ENCODE measurements around the gene CDA.
"Not testable (repeated sequence)": the region's sequence is repeated elsewhere in the genome, so short reads cannot be mapped to it uniquely, and the experiment has no call there.

The CDA gene

DNA sequence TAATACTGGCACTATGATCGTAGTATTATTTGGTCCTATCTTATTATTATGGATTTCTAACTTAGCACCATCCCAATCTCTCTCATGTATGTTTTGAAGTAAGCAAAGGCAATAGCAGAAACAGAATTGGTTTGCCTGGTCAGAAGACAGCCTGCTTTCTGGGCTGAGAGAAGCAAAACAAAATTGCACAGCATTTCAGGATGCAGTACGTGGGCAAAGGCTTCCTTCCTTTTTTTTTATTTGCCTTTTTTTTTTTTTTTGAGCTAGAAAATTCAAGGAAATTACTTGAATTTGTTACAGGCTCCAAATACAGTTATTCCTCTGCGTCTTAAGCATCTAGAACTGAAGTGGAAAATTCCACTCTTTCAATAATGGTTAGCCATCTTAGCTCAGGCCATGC lies 8.8 kb downstream of the CDA start:
- no peak for FAIRE-seq
- TF ChIP-seq POLR2A (IDR thresholded peaks at IDR 0.05; ENCODE audit: low read depth, low read length), result no peak
- DNase-seq (ENCODE audit: insufficient read length, low spot score), result no peak

DNA sequence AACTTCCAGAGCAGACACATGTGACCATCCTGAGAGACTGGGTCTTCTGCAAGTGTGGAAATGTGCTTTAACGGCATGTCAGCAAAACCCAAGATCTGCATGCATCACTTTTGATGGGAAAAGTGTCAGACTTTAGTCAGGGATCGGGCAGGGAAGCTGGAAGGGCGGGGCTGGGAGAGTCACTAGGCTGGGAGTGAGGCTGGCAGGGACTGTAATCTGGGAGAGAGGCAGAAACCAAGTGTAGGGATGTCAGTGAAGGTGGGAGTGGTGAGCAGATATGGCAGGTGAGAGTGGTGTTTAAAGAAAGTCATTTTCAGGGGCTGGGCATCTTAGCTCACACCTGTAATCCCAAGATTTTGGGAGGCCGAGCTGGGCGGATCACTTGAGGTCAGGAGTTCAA lies 11.3 kb downstream of the CDA start:
- DNase-seq (ENCODE audit: insufficient read length, low spot score) (no peak), FAIRE-seq (no peak)
- TF ChIP-seq POLR2A (IDR thresholded peaks at IDR 0.05; ENCODE audit: low read depth, low read length), result no peak

DNA sequence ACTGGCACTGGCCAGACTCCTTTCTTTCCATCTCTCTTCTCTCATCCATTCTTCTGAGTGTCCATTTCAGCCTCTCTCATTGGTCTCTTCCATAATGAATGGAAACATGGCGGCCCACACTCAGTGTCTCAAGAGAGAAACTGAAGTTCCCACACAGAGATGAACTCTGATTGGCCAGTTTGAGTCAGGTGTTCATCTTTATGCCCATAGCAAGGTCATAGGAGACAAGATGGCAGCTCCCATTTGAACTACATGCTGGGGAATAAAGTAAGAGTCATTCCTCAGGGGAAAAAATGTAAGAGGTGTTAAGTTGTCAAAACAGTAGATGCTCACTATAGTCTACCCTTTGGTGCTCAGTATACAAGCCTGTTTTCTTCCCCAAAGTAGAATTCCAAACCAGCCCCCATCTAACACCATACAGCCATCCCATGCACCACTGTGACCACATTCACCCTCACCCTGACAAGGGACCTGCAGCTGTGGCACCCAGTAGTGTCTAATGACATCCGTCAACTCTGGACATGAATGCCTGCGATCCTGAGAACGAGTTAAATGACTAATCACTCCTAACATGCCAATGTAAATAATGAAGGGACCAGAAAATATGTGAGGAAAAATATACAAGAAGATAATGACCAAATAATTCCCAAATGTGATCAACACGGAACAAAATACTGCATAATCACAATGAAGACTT lies 12.4 kb downstream of the CDA start:
- DNase-seq (ENCODE audit: insufficient read length, low spot score), result no peak
- no peak for FAIRE-seq
- TF ChIP-seq POLR2A (IDR thresholded peaks at IDR 0.05; ENCODE audit: low read depth, low read length), result no peak

DNA sequence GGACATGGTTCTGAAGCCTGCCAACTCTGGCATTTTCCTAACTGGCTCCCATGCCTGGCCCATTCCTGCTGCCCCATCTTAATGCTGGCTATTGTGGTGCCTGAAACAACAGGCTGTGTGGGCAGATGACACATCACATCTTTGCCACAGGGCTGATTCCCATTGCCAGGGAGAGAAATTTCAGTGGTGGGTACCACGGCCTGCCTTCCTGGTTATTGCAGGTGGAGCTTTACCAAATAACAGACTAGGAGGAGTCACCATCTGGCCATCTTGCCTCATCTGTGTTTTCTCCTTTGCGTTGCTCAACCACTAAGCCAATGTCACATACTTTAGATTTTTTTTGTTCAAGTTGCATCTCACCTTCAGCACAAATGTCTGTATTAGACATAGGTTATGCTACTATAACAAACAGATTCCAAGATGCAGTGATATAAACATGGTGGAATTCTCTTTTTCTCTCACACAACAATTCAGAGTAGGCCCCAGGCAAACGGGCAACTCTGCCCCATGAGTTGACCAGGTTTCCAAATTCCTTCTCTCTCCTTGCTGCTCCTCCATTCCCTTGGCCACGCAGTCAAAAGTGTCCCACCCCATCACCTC lies 14.1 kb downstream of the CDA start:
- DNase-seq (ENCODE audit: insufficient read length, low spot score) (no peak), FAIRE-seq (no peak)
- no peak for TF ChIP-seq POLR2A (IDR thresholded peaks at IDR 0.05; ENCODE audit: low read depth, low read length)

DNA sequence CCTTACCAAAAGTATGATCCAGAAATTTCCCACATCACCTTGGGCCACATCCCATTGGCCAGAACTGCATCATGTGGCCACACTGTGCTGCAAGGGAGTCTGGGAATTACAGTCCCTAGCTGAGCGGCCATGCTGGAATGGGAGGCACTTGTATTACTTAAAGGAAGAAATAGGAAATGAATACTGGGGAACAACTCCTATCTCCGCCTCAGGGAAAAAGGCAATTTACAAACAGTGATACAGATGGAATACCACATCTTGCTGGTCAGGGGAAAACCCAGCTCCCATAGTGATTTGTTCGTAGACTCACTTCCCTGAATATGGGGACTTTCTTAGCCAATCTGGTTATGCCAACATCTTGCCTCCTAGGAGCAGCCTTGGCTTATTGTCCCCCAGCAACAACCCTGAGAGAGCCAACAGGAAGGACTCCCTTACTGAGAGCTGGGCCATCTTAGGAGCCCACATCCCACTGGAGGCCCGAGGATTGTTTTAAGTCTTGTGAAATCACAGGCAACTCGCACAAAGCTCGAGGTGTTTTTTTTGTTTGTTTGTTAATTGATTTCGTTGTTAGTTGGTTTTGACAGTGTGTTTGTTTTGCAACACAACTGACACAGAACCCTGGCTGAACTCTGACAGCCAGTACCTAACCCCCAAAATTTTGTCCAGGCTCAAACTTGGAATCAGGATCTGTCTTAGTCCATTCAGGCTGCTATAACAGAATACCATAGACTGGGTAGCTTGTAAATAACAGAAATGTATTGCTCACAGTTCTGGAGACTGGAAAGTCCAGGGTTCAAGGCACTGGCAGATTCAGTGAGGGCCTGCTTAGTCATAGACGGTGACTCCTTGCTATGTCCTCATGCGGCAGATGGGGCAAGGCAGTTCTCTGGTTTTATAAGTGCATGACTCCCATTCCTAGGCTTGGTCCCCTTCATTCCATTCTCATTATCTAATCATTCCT lies 14.9 kb downstream of the CDA start:
- peak; percentile 74 for FAIRE-seq
- DNase-seq (ENCODE audit: insufficient read length, low spot score), result peak; percentile 47
- TF ChIP-seq POLR2A (IDR thresholded peaks at IDR 0.05; ENCODE audit: low read depth, low read length), result no peak

DNA sequence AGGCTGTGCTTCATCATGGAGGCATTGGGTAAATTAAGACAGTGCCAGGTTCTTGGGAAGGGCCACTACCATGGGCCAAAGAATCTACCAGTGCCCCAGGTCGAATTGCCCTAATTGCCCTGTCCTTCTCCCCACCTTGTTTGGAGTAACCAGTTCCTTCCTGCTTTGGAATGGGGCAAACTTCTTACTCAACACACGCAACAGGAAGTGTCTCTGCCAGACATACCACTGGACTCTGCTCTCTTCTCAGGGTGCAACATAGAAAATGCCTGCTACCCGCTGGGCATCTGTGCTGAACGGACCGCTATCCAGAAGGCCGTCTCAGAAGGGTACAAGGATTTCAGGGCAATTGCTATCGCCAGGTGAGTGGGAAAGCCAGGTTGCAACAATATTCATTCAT lies 15.8 kb downstream of the CDA start:
- TF ChIP-seq POLR2A (IDR thresholded peaks at IDR 0.05; ENCODE audit: low read depth, low read length), result no peak
- DNase-seq (ENCODE audit: insufficient read length, low spot score) (no peak), FAIRE-seq (no peak)

DNA sequence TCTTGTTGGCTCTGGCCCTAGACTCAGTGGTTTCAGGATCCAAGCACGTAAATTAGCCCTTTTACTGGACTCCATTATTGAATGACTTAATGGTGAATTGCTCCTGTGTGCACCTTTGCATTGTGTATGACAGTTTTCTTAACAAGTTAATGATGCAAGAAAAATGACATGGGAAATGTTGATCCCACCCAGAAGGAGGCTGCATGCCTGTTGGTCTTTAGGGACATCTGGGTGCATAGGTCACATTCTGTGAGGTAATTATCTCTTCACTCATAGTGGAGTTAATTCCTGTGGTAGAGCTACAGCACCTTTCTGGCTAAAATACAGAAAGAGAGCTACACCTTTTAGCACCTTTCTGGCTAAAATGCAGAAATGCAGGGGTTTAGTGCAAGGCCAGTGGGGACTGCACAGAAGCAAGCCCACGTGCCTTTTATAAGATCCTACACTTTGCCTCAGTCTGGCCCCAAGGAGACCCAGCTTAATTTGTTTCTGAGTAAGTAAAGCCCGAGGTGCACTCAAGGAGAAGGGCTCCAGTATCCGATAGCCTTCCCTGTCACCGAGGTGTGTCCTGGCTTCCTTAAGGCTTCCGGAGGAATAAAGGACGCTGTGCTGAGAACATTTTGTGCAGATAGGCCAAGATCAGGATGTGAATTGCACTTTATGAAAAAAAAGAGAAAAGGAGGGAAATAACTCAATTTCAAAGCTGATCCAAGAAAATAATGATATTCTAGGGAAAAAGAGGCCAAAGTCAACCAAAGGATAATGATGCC lies 18.1 kb downstream of the CDA start:
- not testable (repeated sequence) for FAIRE-seq; DNase-seq (ENCODE audit: insufficient read length, low spot score)

DNA sequence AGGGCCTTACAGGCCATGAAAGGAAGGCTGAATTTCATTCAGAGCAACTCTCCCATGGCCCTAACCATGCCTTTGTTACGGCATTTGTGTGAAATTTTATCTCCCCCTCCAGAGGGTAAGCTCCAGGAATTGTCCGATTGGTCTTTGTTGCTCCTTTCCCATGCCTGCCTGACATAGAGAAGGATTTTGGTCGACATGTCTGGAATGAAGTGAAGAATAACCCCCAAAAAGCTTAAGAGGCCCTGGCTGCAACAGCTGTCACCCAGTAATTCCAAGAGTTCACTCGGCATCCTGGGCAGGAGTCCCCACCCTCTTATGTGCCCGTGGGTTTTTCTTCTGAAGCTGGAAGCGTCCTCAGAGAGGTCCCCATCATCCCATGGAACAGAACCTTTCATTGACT lies 20.6 kb downstream of the CDA start:
- no peak for DNase-seq (ENCODE audit: insufficient read length, low spot score)
- FAIRE-seq, result no peak
- no peak for TF ChIP-seq POLR2A (IDR thresholded peaks at IDR 0.05; ENCODE audit: low read depth, low read length)

DNA sequence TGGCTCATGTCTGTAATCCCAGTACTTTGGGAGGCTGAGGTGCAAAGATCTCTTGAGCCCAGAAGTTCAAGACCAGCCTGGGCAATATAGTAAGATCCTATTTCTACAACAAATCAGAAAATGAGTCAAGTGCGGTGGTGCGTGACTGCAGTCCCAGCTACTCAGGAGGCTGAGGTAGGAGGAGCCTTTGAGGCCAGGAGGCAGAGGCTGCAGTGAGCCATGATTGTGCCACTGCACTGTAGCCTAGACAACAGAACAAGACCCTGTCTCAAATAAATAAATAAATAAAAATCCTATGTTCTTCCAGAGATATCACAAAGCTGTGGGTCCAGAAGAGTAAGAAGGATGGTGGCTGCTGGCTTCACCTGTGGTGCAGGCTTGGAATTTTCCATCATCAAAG lies 22.1 kb downstream of the CDA start:
- no peak for TF ChIP-seq POLR2A (IDR thresholded peaks at IDR 0.05; ENCODE audit: low read depth, low read length)
- no peak for FAIRE-seq
- no peak for DNase-seq (ENCODE audit: insufficient read length, low spot score)

DNA sequence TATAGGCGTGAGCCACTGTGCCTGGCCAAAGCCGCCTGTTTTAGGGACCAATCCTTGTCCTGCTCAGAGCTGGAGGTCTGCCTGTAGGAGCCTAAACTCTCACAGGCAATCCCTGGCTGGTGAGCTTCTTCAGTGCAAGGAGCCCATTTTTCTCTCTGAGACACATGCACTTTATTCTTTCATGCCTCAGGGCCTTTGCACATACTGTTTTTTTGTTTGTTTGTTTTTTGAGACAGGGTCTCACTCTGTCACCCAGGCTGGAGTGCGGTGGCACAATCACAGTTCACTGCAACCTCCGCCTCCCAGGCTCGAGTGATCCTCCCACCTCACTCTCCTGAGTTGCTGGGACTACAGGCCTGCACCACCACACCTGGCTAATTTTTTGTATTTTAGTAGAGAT lies 22.8 kb downstream of the CDA start:
- no peak for DNase-seq (ENCODE audit: insufficient read length, low spot score)
- TF ChIP-seq POLR2A (IDR thresholded peaks at IDR 0.05; ENCODE audit: low read depth, low read length), result no peak
- FAIRE-seq, result no peak

DNA sequence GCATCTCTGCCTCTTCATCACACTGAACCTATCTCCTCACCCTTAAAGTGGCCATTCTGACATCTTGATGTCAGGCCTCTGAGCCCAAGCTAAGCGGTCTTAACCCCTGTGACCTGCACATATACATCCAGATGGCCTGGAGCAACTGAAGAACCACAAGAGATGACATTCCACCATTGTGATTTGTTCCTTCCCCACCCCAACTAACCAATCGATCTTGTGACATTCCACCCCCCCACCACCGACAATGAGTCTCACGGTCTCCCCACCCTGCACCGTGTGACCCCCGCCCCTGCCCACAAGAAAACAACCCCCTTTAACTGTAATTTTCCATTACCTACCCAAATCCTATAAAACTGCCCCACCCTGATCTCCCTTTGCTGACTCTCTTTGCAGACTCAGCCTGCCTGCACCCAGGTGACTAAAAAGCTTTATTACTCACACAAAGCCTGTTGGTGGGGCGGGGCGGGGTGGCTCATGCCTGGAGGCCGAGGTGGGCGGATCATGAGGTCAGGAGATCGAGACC lies 23.4 kb downstream of the CDA start:
- FAIRE-seq (no peak), DNase-seq (ENCODE audit: insufficient read length, low spot score) (no peak)
- no peak for TF ChIP-seq POLR2A (IDR thresholded peaks at IDR 0.05; ENCODE audit: low read depth, low read length)

DNA sequence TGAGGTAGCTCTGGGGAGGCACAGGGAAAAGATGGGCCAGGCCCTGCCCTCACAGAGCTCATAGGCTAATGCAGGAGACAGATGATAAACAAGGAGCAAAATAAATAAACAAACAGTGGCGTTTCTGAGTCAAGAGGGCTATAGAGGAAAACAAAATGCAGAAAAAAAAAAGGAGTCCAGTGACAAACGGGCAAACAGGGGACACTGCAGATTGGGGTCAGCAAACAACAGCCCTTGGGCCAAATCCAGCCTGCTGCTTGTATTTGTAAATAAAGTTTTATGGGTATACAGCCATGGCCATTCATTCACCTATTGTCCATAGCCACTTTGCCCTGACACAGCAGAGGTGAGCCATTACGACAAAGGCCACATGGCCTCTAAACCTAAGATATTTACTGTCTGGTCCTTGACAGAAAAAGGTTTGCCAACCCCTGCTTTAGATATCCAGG lies 25.3 kb downstream of the CDA start:
- FAIRE-seq, result no peak
- no peak for DNase-seq (ENCODE audit: insufficient read length, low spot score)
- TF ChIP-seq POLR2A (IDR thresholded peaks at IDR 0.05; ENCODE audit: low read depth, low read length), result no peak

Measured in H54 (cell line).